B cell (primary cell): Measurements from ENCODE around the gene PSMG1. TPM values are rescaled to one million over a fixed set of nuclear protein-coding genes. Genes with fewer than 3 reads are reported as not detected.

ENCODE experiments used
- ATAC-seq: fragments of 200-7000 bp; cut with Tn5 transposase; one replicate; pipeline ENCODE4 v1.10.0; 2021; ENCODE audit warnings: low read depth, mild to moderate bottlenecking, moderate number of reproducible peaks, moderate library complexity
- CTCF ChIA-PET: fragments of 350-600 bp; sonication (Branson Sonifier 250); formaldehyde crosslinking; loops from one replicate; lab custom pipeline; 2021; ENCODE audit warnings: antibody characterized with exemption, inconsistent platforms; lab: Charles Lee
- POLR2A ChIA-PET: fragments of 350-600 bp; sonication (Branson Sonifier 250); formaldehyde crosslinking; loops from one replicate; lab custom pipeline; 2021; ENCODE audit warnings: antibody characterized with exemption; lab: Charles Lee
- DNase-seq: peaks from one replicate; pipeline ENCODE4 v3.0.0; 2013
- H2AFZ ChIP-seq: 2 replicates; pipeline ENCODE4 v1.6.1; 2012; ENCODE audit warnings: mild to moderate bottlenecking, low read depth, low read length; ENCODE audit not compliant: insufficient read depth, poor library complexity, severe bottlenecking
- H3K27ac ChIP-seq, 2 donors: 1 replicate in 1 of 2; 2 replicates in 1 of 2; pipeline ENCODE4 v1.5.1; 2012 to 2013; ENCODE audit warnings: low read length in 2 of 2, mild to moderate bottlenecking in 2 of 2, moderate library complexity in 1 of 2
- H3K27me3 ChIP-seq, 4 experiments: fragments of 200-600 bp in 1 of 4; sonication (generic) in 1 of 4; replicated peaks in 1 of 4; 1 replicate in 2 of 4; 2 replicates in 2 of 4; pipeline versions ENCODE4 v1.6.1 to v1.7.0; 2013 to 2016; ENCODE audit warnings: low read length in 3 of 4, mild to moderate bottlenecking in 2 of 4, mixed read lengths in 1 of 4, moderate library complexity in 1 of 4; ENCODE audit not compliant: insufficient read depth in 4 of 4, control insufficient read depth in 3 of 4; ENCODE audit errors: control extremely low read depth in 1 of 4
- H3K36me3 ChIP-seq, 2 experiments: replicated peaks in 1 of 2; 1 replicate in 1 of 2; 2 replicates in 1 of 2; pipeline versions ENCODE4 v1.6.1 to v1.7.1; 2013; ENCODE audit warnings: low read length in 1 of 2; ENCODE audit not compliant: insufficient read depth in 2 of 2, control insufficient read depth in 1 of 2; ENCODE audit errors: control extremely low read depth in 1 of 2, extremely low read depth in 1 of 2
- H3K4me1 ChIP-seq, 2 donors: fragments of 200-600 bp in 1 of 2; sonication (generic) in 1 of 2; 1 replicate in 1 of 2; 2 replicates in 1 of 2; pipeline versions ENCODE4 v1.5.1 to v1.6.1; 2013 to 2017; ENCODE audit warnings: low read length in 2 of 2; ENCODE audit not compliant: control insufficient read depth in 2 of 2, insufficient read depth in 2 of 2
- H3K4me2 ChIP-seq: replicated peaks from 2 replicates; pipeline ENCODE3; 2012; ENCODE audit warnings: mild to moderate bottlenecking, low read depth, low read length; ENCODE audit not compliant: poor library complexity, severe bottlenecking
- H3K4me3 ChIP-seq, 5 experiments: fragments of 200-600 bp in 1 of 5; sonication (generic) in 1 of 5; 1 replicate in 3 of 5; 2 replicates in 2 of 5; pipeline versions ENCODE4 v1.5.1 to v1.7.0; 2011 to 2016; ENCODE audit warnings: low read length in 4 of 5, mild to moderate bottlenecking in 4 of 5, low read depth in 2 of 5, control low read depth in 1 of 5, moderate library complexity in 1 of 5; ENCODE audit not compliant: insufficient read depth in 1 of 5; ENCODE audit errors: control extremely low read depth in 1 of 5, extremely low read depth in 1 of 5
- H3K79me2 ChIP-seq: fragments of 200-600 bp; sonication (generic); one replicate; pipeline ENCODE4 v1.6.0; 2016; ENCODE audit warnings: low read length; ENCODE audit not compliant: control insufficient read depth, insufficient read depth
- H3K9ac ChIP-seq: fragments of 200-600 bp; sonication (generic); 2 replicates; pipeline ENCODE4 v1.6.1; 2017; ENCODE audit warnings: mild to moderate bottlenecking, low read length, moderate library complexity
- H3K9me3 ChIP-seq, 3 donors: one replicate each; pipeline versions ENCODE4 v1.6.1 to v1.7.1; 2013; ENCODE audit warnings: low read length in 2 of 3; ENCODE audit not compliant: control insufficient read depth in 2 of 3, insufficient read depth in 1 of 3; ENCODE audit errors: control extremely low read depth in 1 of 3
- H4K20me1 ChIP-seq: 2 replicates; pipeline ENCODE4 v1.6.0; 2012; ENCODE audit warnings: mild to moderate bottlenecking, low read length; ENCODE audit not compliant: insufficient read depth, control insufficient read depth, poor library complexity, severe bottlenecking
- H3K27ac Mint-ChIP-seq: one replicate; pipeline ENCODE4 v1.8.0; 2021; ENCODE audit warnings: mixed read lengths
- H3K27me3 Mint-ChIP-seq: one replicate; pipeline ENCODE4 v1.8.0; 2021; ENCODE audit warnings: mixed read lengths
- H3K4me1 Mint-ChIP-seq: one replicate; pipeline ENCODE4 v1.8.0; 2021; ENCODE audit warnings: mixed read lengths
- H3K4me3 Mint-ChIP-seq: one replicate; pipeline ENCODE4 v1.8.0; 2021; ENCODE audit warnings: mixed read lengths
- H3K9me3 Mint-ChIP-seq: one replicate; pipeline ENCODE4 v1.8.0; 2022; ENCODE audit warnings: mixed read lengths; ENCODE audit not compliant: insufficient read depth
- CTCF ChIP-seq: fragments of 200-600 bp; IDR thresholded peaks from one replicate; pipeline ENCODE4 v1.8.0; 2022; ENCODE audit warnings: antibody characterized with exemption, mild to moderate bottlenecking
- EZH2 ChIP-seq: IDR thresholded peaks from 2 replicates; pipeline ENCODE4 v1.6.1; 2012; ENCODE audit warnings: borderline replicate concordance, low read depth, mild to moderate bottlenecking, moderate library complexity, low read length; ENCODE audit not compliant: insufficient read depth, poor library complexity, severe bottlenecking
- WGBS: methylation state at CpG from one replicate; pipeline ENCODE4 v1.1.5; 2013; ENCODE audit warnings: missing lambda C conversion rate; ENCODE audit not compliant: insufficient coverage; 5-methylcytosine and 5-hydroxymethylcytosine counted together
- intact Hi-C: fragments of 100-400 bp; cut with micrococcal nuclease; formaldehyde crosslinking; loops from one replicate; pipeline ENCODE4 v1.10.0; 2022
- polyA plus RNA-seq: library from polyadenylated mRNA; depleted of rRNA; stranded (reverse); fragments of >200 nt; gene quantifications from 2 replicates; pipeline ENCODE4 v1.2.3, GENCODE V29; 2012
- total RNA-seq, 2 donors: library from RNA; stranded (reverse); fragments of 120-200 nt in 1 of 2; gene quantifications; 1 replicate in 1 of 2; 2 replicates in 1 of 2; pipeline versions ENCODE4 v1.2.3 to v1.2.4, GENCODE V29; 2013 to 2022

The PSMG1 gene
- total and polyA plus RNA-seq, 2 donors (not counting 1 experiment from before 2014, with no cell fraction given): 8.6 to 10.4 TPM

- CTCF ChIA-PET: no interaction called here
- H3K27me3 Mint-ChIP-seq: no peaks in the 10 kb centered on the region
- H3K9ac ChIP-seq: no peak overlapping the region
Observed at GRCh38 chr21:39193380-39193779, 10.1 kb upstream of the PSMG1 start.

More at GRCh38 chr21:39193380-39193779, 10.1 kb upstream of the PSMG1 start:
- Mint-ChIP-seq H3K4me1 (peaks cover 7% of the 10 kb centered on the region), H3K4me3 (no peak overlapping the region), H3K9me3 (no peaks in the 10 kb centered on the region), H3K27ac (no peak overlapping the region)
- no peak overlapping the region for H3K4me2 ChIP-seq
- H3K4me3 ChIP-seq: no peak overlapping the region
- H2AFZ ChIP-seq: no peak overlapping the region
- intact Hi-C loops: no loop called here
- WGBS: no CpG with 5 or more reads among the region's 1 CpG
- TF ChIP-seq EZH2 (no peak), CTCF (no peak)
- no peaks in the 10 kb centered on the region for H3K4me1 ChIP-seq
- no peaks in the 10 kb centered on the region for H4K20me1 ChIP-seq
- H3K36me3 ChIP-seq: peaks cover 5 to 22% of the 10 kb centered on the region in 2 experiments
- H3K27ac ChIP-seq: no peak overlapping the region
- ATAC-seq (no peak), DNase-seq (no peak)
- no peaks in the 10 kb centered on the region for H3K27me3 ChIP-seq
- H3K79me2 ChIP-seq: no peaks in the 10 kb centered on the region
- no peaks in the 10 kb centered on the region for H3K9me3 ChIP-seq
- POLR2A ChIA-PET: no interaction called here
